GM21786 (cell line): ENCODE results near the gene RSL24D1.
"Not testable (repeated sequence)": the region's sequence is repeated elsewhere in the genome, so short reads cannot be mapped to it uniquely, and the experiment has no call there.

ENCODE experiments used
- ATAC-seq: cut with Tn5 transposase; IDR thresholded peaks from one replicate; pipeline ENCODE4 v1.9.1; 2021; ENCODE audit not compliant: unreplicated experiment

Gene RSL24D1

GRCh38 chr15:55220606-55221005 lies 23.9 kb upstream of the RSL24D1 start:
- ATAC-seq: no peak

GRCh38 chr15:55218056-55218455 lies 21.3 kb upstream of the RSL24D1 start:
- no peak for ATAC-seq

GRCh38 chr15:55204464-55204863 lies 7.7 kb upstream of the RSL24D1 start:
- ATAC-seq: no peak

GRCh38 chr15:55202206-55202605 lies 5.5 kb upstream of the RSL24D1 start:
- ATAC-seq: no peak

- no peak for ATAC-seq
These were observed 2.0 kb upstream of the RSL24D1 start for GRCh38 chr15:55198706-55199105.

GRCh38 chr15:55197719-55198118 lies 978 bp upstream of the RSL24D1 start:
- ATAC-seq: no peak

- peak; percentile 3 for ATAC-seq
These were observed 593 bp upstream of the RSL24D1 start for GRCh38 chr15:55197362-55197705.

GRCh38 chr15:55195996-55196395 lies 745 bp downstream of the RSL24D1 start:
- ATAC-seq: no peak

- ATAC-seq: no peak
These were observed 2.5 kb downstream of the RSL24D1 start for GRCh38 chr15:55194256-55194655.

- ATAC-seq: no peak
These were observed 10.4 kb downstream of the RSL24D1 start for GRCh38 chr15:55186331-55186730.

GRCh38 chr15:55183679-55184078 lies 13.1 kb downstream of the RSL24D1 start:
- ATAC-seq: no peak

GRCh38 chr15:55179141-55179540 lies 17.6 kb downstream of the RSL24D1 start:
- no peak for ATAC-seq

- ATAC-seq: no peak
These were observed 26.4 kb downstream of the RSL24D1 start for GRCh38 chr15:55170361-55170760.

- ATAC-seq: peak; percentile 88
These were observed 28.3 kb downstream of the RSL24D1 start for GRCh38 chr15:55168350-55168974.

GRCh38 chr15:55164284-55164683 lies 32.5 kb downstream of the RSL24D1 start:
- no peak for ATAC-seq

- no peak for ATAC-seq
These were observed 45.1 kb downstream of the RSL24D1 start for GRCh38 chr15:55151631-55152030.

- not testable (repeated sequence) for ATAC-seq
These were observed 53.6 kb downstream of the RSL24D1 start for GRCh38 chr15:55143132-55143531.

GRCh38 chr15:55133972-55134371 lies 62.8 kb downstream of the RSL24D1 start:
- ATAC-seq: no peak

GRCh38 chr15:55132672-55133071 lies 64.1 kb downstream of the RSL24D1 start:
- ATAC-seq: no peak
